OCI-LY3 (cell line): Measurements from ENCODE around the gene FADD.

Experiments used
- EZH2phosphoT487 ChIP-seq: fragments of 200-600 bp; shearing (Covaris generic); IDR thresholded peaks from 2 replicates; pipeline ENCODE4 v1.6.1; 2018; ENCODE audit warnings: antibody characterized with exemption, mixed run types, low read depth
- TF ChIP-seq, protein P1 (sequence below): fragments of 200-600, 300-600 bp; sonication (generic); IDR thresholded peaks from 2 replicates; pipeline ENCODE4 v1.5.1; 2014; ENCODE audit warnings: antibody characterized with exemption, low read length, low read depth

DNA sequence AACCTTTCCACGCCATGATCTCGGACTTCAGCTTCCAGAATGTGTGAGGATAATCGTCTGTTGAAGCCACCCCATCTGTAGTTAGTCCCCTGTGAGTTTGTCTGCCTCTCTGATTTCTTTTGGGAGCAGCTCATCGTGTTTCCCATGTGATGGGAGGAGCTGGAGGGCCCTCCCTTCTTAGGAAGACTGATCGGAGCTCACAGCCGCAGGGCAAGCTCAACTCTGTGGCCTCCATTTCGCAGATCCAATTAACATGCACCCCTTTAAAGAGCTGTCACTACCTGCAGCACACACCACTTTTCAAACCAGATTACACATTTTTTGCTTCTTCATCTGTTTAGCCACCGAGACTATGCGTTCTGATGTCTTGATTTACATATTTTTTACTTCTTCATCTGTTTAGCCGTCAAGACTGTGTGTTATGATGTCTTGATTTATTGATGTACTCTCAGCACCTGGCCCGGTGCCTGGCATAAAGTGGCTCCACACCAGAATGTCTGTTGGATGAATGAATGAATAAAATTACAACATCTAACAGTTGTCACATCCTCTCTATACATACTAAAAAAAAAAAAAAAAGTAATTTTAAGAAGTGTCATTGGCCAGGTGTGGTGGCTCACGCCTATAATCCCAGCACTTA, 52.5 kb downstream of the FADD start:
- TF ChIP-seq, protein P1, sequence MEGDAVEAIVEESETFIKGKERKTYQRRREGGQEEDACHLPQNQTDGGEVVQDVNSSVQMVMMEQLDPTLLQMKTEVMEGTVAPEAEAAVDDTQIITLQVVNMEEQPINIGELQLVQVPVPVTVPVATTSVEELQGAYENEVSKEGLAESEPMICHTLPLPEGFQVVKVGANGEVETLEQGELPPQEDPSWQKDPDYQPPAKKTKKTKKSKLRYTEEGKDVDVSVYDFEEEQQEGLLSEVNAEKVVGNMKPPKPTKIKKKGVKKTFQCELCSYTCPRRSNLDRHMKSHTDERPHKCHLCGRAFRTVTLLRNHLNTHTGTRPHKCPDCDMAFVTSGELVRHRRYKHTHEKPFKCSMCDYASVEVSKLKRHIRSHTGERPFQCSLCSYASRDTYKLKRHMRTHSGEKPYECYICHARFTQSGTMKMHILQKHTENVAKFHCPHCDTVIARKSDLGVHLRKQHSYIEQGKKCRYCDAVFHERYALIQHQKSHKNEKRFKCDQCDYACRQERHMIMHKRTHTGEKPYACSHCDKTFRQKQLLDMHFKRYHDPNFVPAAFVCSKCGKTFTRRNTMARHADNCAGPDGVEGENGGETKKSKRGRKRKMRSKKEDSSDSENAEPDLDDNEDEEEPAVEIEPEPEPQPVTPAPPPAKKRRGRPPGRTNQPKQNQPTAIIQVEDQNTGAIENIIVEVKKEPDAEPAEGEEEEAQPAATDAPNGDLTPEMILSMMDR, result no peak
- no peak for TF ChIP-seq EZH2phosphoT487
